SK-N-DZ (cell line): ENCODE measurements around the gene VAV3.
A peak's percentile ranks its signal among the peaks of the same experiment; 100 is the strongest.

Experiments
- DNase-seq: peaks from one replicate; pipeline ENCODE4 v3.0.0-alpha.2; 2015; ENCODE audit warnings: low spot score

VAV3 gene

GRCh38 chr1:107687849-107688753 lies 276.9 kb downstream of the VAV3 start:
- no peak for DNase-seq

- no peak for DNase-seq
Measured at GRCh38 chr1:107683683-107684082, 281.3 kb downstream of the VAV3 start.

- no peak for DNase-seq
Measured at GRCh38 chr1:107683191-107683657, 281.8 kb downstream of the VAV3 start.

GRCh38 chr1:107682467-107682866 lies 282.5 kb downstream of the VAV3 start:
- DNase-seq, result no peak

GRCh38 chr1:107681001-107681479 lies 283.9 kb downstream of the VAV3 start:
- DNase-seq, result no peak

- no peak for DNase-seq
Measured at GRCh38 chr1:107680579-107680985, 284.4 kb downstream of the VAV3 start.

GRCh38 chr1:107679411-107679953 lies 285.5 kb downstream of the VAV3 start:
- no peak for DNase-seq

GRCh38 chr1:107678993-107679392 lies 286.0 kb downstream of the VAV3 start:
- no peak for DNase-seq

GRCh38 chr1:107677697-107678096 lies 287.3 kb downstream of the VAV3 start:
- DNase-seq, result no peak

GRCh38 chr1:107674486-107674885 lies 290.5 kb downstream of the VAV3 start:
- no peak for DNase-seq

GRCh38 chr1:107673006-107673405 lies 292.0 kb downstream of the VAV3 start:
- no peak for DNase-seq

- DNase-seq, result no peak
Measured at GRCh38 chr1:107670397-107671040, 294.5 kb downstream of the VAV3 start.

- DNase-seq, result no peak
Measured at GRCh38 chr1:107669996-107670395, 295.0 kb downstream of the VAV3 start.

GRCh38 chr1:107668762-107669161 lies 296.2 kb downstream of the VAV3 start:
- DNase-seq, result no peak

- no peak for DNase-seq
Measured at GRCh38 chr1:107666493-107666892, 298.5 kb downstream of the VAV3 start.

GRCh38 chr1:107664982-107665925 lies 299.7 kb downstream of the VAV3 start:
- peak; percentile 88 for DNase-seq

GRCh38 chr1:107662971-107663370 lies 302.0 kb downstream of the VAV3 start:
- no peak for DNase-seq

GRCh38 chr1:107661158-107661557 lies 303.8 kb downstream of the VAV3 start:
- no peak for DNase-seq

- no peak for DNase-seq
Measured at GRCh38 chr1:107659961-107660360, 305.0 kb downstream of the VAV3 start.

- no peak for DNase-seq
Measured at GRCh38 chr1:107657356-107657755, 307.6 kb downstream of the VAV3 start.

- no peak for DNase-seq
Measured at GRCh38 chr1:107653765-107654164, 311.2 kb downstream of the VAV3 start.
